Measurements from ENCODE around the gene FAM20C. TPM values are rescaled to one million over a fixed set of nuclear protein-coding genes. Genes with fewer than 3 reads are reported as not detected.
"Not testable (repeated sequence)": the region's sequence is repeated elsewhere in the genome, so short reads cannot be mapped to it uniquely, and the experiment has no call there.

Gene FAM20C
- total RNA-seq, 2 experiments from 2014 or later = 2.6 to 4.1 TPM

- H3K4me3 Mint-ChIP-seq = no peak overlapping the region
- POLR2A ChIA-PET = no interaction called here
- no peak for ATAC-seq (ENCODE audit: low read depth)
- H3K36me3 Mint-ChIP-seq = no peaks in the 10 kb centered on the region
- DNase-seq = no peak
- peaks cover 17% of the 10 kb centered on the region for H3K27me3 Mint-ChIP-seq
- no peaks in the 10 kb centered on the region for H3K4me1 Mint-ChIP-seq
- no peaks in the 10 kb centered on the region for H3K9me3 Mint-ChIP-seq
- H3K27ac Mint-ChIP-seq = no peak overlapping the region
These were observed 103.1 kb downstream of the FAM20C start for GRCh38 chr7:295155-296154.

- peaks cover 15% of the 10 kb centered on the region for H3K27me3 Mint-ChIP-seq
- H3K4me1 Mint-ChIP-seq = no peaks in the 10 kb centered on the region
- H3K4me3 Mint-ChIP-seq = no peak overlapping the region
- ATAC-seq (ENCODE audit: low read depth) (no peak), DNase-seq (no peak)
- POLR2A ChIA-PET = no interaction called here
- H3K9me3 Mint-ChIP-seq = no peaks in the 10 kb centered on the region
- H3K27ac Mint-ChIP-seq = no peak overlapping the region
- no peaks in the 10 kb centered on the region for H3K36me3 Mint-ChIP-seq
These were observed 104.1 kb downstream of the FAM20C start for GRCh38 chr7:296373-296945.

GRCh38 chr7:297141-297540 lies 104.8 kb downstream of the FAM20C start:
- H3K9me3 Mint-ChIP-seq; H3K27me3 Mint-ChIP-seq; H3K27ac Mint-ChIP-seq; POLR2A ChIA-PET; DNase-seq; H3K36me3 Mint-ChIP-seq; ATAC-seq (ENCODE audit: low read depth); H3K4me3 Mint-ChIP-seq; H3K4me1 Mint-ChIP-seq: not testable (repeated sequence)

- ATAC-seq (ENCODE audit: low read depth) (no peak), DNase-seq (no peak)
- Mint-ChIP-seq H3K36me3 (no peaks in the 10 kb centered on the region), H3K27ac (no peak overlapping the region), H3K4me3 (no peak overlapping the region), H3K4me1 (no peaks in the 10 kb centered on the region), H3K27me3 (peaks cover 6% of the 10 kb centered on the region), H3K9me3 (no peaks in the 10 kb centered on the region)
- POLR2A ChIA-PET = no interaction called here
These were observed 105.4 kb downstream of the FAM20C start for GRCh38 chr7:297611-298374.

GRCh38 chr7:298375-298702 lies 106.0 kb downstream of the FAM20C start:
- Mint-ChIP-seq H3K9me3 (no peaks in the 10 kb centered on the region), H3K4me3 (no peak overlapping the region), H3K4me1 (no peaks in the 10 kb centered on the region), H3K36me3 (no peaks in the 10 kb centered on the region), H3K27ac (no peak overlapping the region), H3K27me3 (peaks cover 1% of the 10 kb centered on the region)
- no peak for DNase-seq
- no peak for ATAC-seq (ENCODE audit: low read depth)
- POLR2A ChIA-PET = no interaction called here

- no peak overlapping the region for H3K4me3 Mint-ChIP-seq
- no peaks in the 10 kb centered on the region for H3K4me1 Mint-ChIP-seq
- DNase-seq (no peak), ATAC-seq (ENCODE audit: low read depth) (no peak)
- no peaks in the 10 kb centered on the region for H3K9me3 Mint-ChIP-seq
- no peaks in the 10 kb centered on the region for H3K36me3 Mint-ChIP-seq
- POLR2A ChIA-PET = no interaction called here
- no peak overlapping the region for H3K27ac Mint-ChIP-seq
- no peaks in the 10 kb centered on the region for H3K27me3 Mint-ChIP-seq
These were observed 106.4 kb downstream of the FAM20C start for GRCh38 chr7:298743-299142.

GRCh38 chr7:299169-299568 lies 106.8 kb downstream of the FAM20C start:
- no peaks in the 10 kb centered on the region for H3K9me3 Mint-ChIP-seq
- POLR2A ChIA-PET = no interaction called here
- H3K36me3 Mint-ChIP-seq = no peaks in the 10 kb centered on the region
- DNase-seq = no peak
- no peak for ATAC-seq (ENCODE audit: low read depth)
- H3K27ac Mint-ChIP-seq = no peak overlapping the region
- no peaks in the 10 kb centered on the region for H3K4me1 Mint-ChIP-seq
- H3K4me3 Mint-ChIP-seq = no peak overlapping the region
- no peaks in the 10 kb centered on the region for H3K27me3 Mint-ChIP-seq

GRCh38 chr7:299628-300027 lies 107.3 kb downstream of the FAM20C start:
- H3K9me3 Mint-ChIP-seq = peaks cover 3% of the 10 kb centered on the region
- no peaks in the 10 kb centered on the region for H3K36me3 Mint-ChIP-seq
- H3K4me1 Mint-ChIP-seq = no peaks in the 10 kb centered on the region
- DNase-seq (no peak), ATAC-seq (ENCODE audit: low read depth) (no peak)
- no peaks in the 10 kb centered on the region for H3K27me3 Mint-ChIP-seq
- H3K27ac Mint-ChIP-seq = no peak overlapping the region
- POLR2A ChIA-PET = no interaction called here
- no peak overlapping the region for H3K4me3 Mint-ChIP-seq

- ATAC-seq (ENCODE audit: low read depth) = no peak
- POLR2A ChIA-PET = no interaction called here
- Mint-ChIP-seq H3K36me3 (no peaks in the 10 kb centered on the region), H3K4me3 (no peak overlapping the region), H3K27me3 (no peaks in the 10 kb centered on the region), H3K27ac (no peak overlapping the region), H3K9me3 (peaks cover 4% of the 10 kb centered on the region), H3K4me1 (no peaks in the 10 kb centered on the region)
- DNase-seq = no peak
These were observed 107.7 kb downstream of the FAM20C start for GRCh38 chr7:300048-300447.

- ATAC-seq (ENCODE audit: low read depth) (no peak), DNase-seq (no peak)
- H3K27me3 Mint-ChIP-seq = no peaks in the 10 kb centered on the region
- POLR2A ChIA-PET = no interaction called here
- peaks cover 4% of the 10 kb centered on the region for H3K9me3 Mint-ChIP-seq
- no peaks in the 10 kb centered on the region for H3K36me3 Mint-ChIP-seq
- no peaks in the 10 kb centered on the region for H3K4me1 Mint-ChIP-seq
- H3K4me3 Mint-ChIP-seq = no peak overlapping the region
- H3K27ac Mint-ChIP-seq = no peak overlapping the region
These were observed 108.3 kb downstream of the FAM20C start for GRCh38 chr7:300546-301290.

- ATAC-seq (ENCODE audit: low read depth) (no peak), DNase-seq (no peak)
- Mint-ChIP-seq H3K36me3 (no peaks in the 10 kb centered on the region), H3K4me1 (no peaks in the 10 kb centered on the region), H3K27ac (no peak overlapping the region), H3K4me3 (no peak overlapping the region), H3K9me3 (peaks cover 4% of the 10 kb centered on the region), H3K27me3 (no peaks in the 10 kb centered on the region)
- POLR2A ChIA-PET = no interaction called here
These were observed 109.1 kb downstream of the FAM20C start for GRCh38 chr7:301291-302053.

- H3K9me3 Mint-ChIP-seq = peaks cover 4% of the 10 kb centered on the region
- no peak overlapping the region for H3K4me3 Mint-ChIP-seq
- H3K4me1 Mint-ChIP-seq = no peaks in the 10 kb centered on the region
- H3K36me3 Mint-ChIP-seq = no peaks in the 10 kb centered on the region
- H3K27ac Mint-ChIP-seq = no peak overlapping the region
- no peak for DNase-seq
- ATAC-seq (ENCODE audit: low read depth) = no peak
- POLR2A ChIA-PET = no interaction called here
- no peaks in the 10 kb centered on the region for H3K27me3 Mint-ChIP-seq
These were observed 110.0 kb downstream of the FAM20C start for GRCh38 chr7:302054-302992.

Data from activated naive CD8-positive, alpha-beta T cell treated with anti-CD3 and anti-CD28 coated beads, Interleukin-2, amount 10 ng/mL, durations not matched to agents 7 days and 5 days (primary cell).